ENCODE measurements around the gene CYP24A1.

DNA sequence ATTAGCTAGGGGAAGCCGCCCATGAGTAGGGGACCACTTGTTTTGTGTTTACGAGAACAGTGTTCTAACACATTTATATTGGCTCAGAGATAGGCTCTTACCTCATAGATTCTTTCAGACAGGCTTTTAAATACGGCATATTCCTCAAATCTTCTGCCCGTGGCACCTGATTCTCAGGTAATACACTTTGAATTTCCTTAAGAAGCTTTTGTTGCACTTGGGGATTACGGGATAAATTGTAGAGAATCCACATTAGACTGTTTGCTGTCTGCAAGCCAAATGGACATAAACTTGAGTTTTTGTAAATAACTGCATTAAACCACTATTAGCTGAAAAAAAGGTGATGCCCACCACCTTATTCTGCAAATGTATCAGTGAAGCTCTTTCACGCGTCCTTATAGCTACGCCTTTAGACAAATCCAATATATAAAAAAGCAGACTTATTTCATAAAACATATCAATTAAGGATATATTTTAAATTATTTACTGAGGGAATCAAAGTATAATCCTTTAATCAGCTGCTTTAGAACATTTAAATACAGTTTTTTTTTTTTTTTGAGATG, 14.8 kb downstream of the CYP24A1 start:
- TF ChIP-seq, protein P1, sequence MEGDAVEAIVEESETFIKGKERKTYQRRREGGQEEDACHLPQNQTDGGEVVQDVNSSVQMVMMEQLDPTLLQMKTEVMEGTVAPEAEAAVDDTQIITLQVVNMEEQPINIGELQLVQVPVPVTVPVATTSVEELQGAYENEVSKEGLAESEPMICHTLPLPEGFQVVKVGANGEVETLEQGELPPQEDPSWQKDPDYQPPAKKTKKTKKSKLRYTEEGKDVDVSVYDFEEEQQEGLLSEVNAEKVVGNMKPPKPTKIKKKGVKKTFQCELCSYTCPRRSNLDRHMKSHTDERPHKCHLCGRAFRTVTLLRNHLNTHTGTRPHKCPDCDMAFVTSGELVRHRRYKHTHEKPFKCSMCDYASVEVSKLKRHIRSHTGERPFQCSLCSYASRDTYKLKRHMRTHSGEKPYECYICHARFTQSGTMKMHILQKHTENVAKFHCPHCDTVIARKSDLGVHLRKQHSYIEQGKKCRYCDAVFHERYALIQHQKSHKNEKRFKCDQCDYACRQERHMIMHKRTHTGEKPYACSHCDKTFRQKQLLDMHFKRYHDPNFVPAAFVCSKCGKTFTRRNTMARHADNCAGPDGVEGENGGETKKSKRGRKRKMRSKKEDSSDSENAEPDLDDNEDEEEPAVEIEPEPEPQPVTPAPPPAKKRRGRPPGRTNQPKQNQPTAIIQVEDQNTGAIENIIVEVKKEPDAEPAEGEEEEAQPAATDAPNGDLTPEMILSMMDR (conservative IDR thresholded peaks at IDR 0.05): no peak
- no peak for TF ChIP-seq ZFX (IDR thresholded peaks at IDR 0.05)
